ENCODE results near the gene SEMA4C.

Gene SEMA4C

GRCh38 chr2:96881349-96882195 is 11.7 kb upstream of the SEMA4C start:
- no peak for DNase-seq (ENCODE audit: low read depth)

DNA sequence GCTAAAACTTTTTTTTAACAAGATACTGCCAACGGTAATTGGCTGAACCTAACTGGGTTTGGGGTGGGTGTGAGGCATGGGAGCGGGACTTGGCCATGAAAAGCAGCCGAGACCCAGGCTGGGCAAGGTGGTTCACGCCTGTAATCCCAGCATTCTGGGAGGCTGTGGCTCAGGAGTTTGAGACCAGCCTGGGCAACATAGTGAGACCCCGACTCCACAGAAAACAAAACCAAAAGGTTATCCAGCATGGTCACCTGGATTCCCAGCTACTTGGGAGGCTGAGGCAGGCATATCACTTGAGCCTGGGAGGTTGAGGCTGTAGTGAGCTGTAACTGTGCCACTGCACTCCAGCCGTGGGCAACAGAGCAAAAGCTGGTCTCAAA is 11.0 kb upstream of the SEMA4C start:
- no peak for DNase-seq (ENCODE audit: low read depth)

- no peak for DNase-seq (ENCODE audit: low read depth)
These were observed 9.7 kb upstream of the SEMA4C start for GRCh38 chr2:96879545-96880040.

DNA sequence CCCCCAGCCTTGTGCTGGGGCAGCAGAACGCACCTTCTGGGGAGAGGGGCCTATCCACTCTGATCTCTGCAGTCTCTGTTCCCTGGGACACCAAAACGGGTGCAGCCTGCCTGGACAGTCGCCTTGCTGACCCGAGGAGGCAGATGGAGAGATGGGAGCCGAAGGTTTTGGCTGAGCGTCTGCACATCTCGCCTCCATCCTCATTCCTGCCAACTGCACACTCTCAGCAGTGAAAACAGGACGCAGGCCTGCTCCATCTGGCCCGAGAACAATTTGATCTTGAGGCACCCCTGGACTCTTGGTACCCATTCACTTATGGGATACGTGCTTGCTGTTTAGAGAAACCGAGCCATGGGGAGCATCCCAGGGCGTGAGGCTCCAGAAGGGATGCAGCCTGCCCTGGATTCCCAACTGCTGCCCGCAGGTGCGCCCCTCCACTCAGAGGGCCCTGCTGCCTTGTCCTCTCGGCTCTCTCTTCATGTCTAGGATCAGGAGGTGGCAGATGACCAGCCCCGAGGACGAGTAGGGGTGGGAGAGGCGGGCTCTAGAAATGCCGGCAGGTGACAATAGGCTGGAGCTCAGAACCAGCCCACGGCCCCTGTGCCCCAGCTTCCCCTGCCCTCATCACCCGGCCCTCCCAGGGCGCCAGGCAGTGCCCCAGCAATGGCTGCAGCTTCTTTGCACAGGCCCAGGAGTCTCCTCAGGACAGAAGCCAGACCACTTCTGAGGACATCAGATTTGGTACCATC is 9.1 kb upstream of the SEMA4C start:
- DNase-seq (ENCODE audit: low read depth): no peak

DNA sequence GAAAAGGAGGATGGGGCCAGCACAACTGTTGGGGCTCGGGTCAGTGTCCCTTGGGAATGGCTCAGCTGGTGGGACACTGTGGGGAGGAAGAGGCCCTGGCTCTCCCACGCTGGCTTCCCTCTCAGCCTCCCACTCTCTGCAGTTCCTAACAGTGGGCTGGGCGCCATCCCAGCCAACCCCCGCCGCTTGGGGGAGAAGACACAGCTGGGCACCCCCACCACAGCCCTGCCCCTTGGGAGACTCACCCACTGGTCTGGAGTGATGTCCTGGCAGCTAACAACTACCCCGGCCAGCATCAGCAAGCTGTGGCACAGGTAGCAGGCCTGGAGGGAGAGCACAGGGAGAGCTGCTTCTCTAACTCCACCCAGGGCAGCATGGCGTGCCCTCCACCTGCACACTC is 8.3 kb upstream of the SEMA4C start:
- DNase-seq (ENCODE audit: low read depth): no peak

DNA sequence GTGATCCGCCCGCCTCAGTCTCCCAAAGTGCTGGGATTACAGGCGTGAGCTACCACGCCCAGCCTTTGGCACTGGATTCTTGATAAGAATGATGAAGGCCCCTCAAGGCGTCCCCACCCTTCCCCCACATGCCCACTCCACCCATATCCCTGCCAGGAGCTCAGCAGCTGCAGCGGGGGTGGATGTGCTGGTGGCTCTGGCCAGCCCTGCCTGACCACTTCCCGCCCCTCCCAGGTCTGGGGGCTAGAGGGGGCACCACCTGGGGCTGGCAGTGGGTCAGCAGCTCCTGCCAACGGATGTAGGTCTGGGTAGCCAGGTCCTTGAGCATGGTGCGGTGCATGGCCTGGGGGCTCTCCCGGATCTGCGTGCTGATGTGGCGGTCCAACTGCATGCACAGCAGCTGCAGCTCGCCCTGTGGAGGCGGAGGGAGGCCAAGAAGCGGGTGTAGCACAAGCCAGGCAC is 7.8 kb upstream of the SEMA4C start:
- DNase-seq (ENCODE audit: low read depth): no peak

DNA sequence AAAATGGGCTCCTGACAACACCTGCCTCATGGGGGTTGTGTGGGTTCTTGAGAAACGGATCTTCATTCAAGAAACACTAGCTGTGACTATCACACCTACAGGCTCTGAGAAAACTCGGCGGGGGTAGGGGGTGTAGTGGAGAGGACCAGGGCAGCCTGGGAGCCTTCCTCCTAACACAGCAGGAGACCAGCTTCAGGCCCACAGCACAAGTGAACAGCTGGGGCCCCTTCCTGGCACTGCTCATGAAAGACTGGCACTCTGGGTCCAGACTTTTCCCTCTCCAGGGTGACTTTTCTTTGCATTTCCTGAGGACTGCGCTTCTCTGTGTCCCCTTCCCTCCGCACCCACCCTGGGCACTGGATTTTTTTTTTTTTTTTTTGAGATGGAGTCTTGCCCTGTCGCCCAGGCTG is 7.2 kb upstream of the SEMA4C start:
- DNase-seq (ENCODE audit: low read depth): no peak

DNA sequence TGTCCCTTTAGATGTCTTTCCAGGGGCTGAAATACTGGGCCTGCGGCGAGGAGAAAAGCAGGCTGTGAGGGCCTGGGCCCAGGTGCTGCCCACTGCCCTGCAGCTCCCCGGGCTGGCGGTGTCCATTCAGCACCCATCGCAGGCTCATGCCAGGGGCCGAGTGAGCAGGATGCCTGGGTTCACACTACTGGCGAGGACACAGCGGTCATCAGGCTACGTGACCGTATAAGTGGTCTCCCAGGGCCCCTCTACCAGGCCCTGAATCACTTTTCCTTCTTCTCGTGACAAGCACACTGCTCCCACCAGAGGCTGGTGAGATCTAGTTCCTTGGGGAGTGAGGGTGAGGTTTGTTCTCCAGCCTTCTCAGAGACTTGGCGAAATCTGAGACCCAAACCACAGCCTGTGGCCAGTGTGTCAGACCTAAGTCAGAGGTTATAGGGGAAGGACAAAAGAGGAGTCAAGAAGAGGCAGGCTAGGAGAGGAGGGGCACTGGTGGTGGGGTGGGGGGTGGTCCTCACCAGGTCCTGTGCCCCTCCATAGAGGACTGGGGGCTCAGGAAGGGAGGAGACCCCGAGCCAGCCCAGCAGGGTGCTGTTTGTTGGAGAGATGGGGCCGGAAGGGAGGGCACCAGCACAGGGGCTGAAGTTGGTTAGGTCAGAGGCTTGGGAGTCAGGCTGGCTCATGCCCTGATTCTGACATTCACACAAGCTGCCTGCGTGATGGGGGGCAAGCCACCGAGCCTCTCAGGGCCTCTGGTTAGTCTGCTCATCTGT is 6.6 kb upstream of the SEMA4C start:
- no peak for DNase-seq (ENCODE audit: low read depth)

GRCh38 chr2:96875498-96876268 is 5.8 kb upstream of the SEMA4C start:
- DNase-seq (ENCODE audit: low read depth): no peak

- DNase-seq (ENCODE audit: low read depth): no peak
These were observed 4.4 kb upstream of the SEMA4C start for GRCh38 chr2:96874198-96874831.

GRCh38 chr2:96873651-96874096 is 3.8 kb upstream of the SEMA4C start:
- no peak for DNase-seq (ENCODE audit: low read depth)

DNA sequence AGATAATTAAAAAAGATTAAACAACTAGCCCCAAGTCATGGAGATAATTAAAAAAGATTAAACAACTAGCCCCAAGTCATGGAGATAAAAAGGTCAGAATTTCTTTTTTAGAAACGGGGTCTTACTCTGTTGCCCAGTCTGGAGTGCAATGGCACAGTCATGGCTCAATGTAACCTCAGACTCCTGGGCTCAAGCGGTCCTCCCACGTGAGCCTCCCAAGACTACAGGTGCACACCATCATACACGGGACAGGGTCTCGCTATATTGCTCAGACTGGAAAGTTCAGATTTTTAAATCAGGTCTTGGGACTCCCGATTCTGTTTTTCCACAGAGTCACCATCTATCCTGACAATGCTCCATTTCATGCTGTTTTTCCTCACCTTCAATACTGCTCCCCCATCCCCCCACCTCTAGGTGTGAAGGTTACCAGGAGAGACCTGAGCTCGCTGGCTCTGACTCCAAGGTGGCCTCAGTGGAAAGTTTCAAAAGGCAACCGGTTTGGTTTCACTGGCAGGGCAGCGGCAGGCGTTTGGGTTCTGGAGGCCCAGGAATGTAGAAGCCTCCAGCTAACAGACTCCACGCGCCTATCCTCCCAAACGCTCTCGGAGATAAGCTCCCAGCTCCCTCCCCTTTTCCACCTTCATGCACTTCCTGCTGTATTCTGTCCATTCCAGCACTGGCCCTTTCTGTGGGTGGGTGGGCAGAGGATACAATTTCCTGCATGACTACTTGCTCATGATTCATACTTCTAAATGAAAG is 2.9 kb upstream of the SEMA4C start:
- DNase-seq (ENCODE audit: low read depth): no peak

DNA sequence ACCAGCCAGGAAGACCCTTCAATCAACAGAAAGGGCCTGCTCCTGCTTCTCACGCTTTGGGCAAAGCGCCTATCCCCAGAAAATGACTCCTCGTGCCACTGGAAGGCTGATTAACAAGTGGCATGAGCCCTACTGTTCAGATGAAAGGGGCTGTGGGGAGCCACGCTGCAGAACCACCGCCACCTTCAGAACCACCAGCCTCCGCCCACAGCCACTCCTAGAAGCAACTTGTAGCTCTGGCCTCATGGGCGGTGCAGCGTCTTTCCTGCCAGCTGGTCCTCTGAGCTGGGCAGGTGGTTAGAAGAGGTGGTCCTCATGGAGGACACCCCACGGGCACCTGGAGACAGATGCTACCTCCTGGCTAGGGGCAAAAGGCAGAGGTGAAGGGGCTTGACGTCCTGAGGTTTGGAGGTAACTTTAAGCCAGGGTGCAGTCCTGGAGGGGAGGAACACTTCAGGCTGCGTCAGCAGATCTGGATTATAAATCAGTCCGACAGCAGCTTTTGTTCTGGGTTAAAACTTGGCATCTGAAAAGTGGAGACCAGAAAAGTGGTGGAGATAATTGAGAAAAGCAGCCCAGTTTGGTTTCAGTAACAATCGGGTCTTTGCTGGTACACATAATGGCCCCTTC is 861 bp upstream of the SEMA4C start:
- DNase-seq (ENCODE audit: low read depth): peak; percentile 63

- no peak for DNase-seq (ENCODE audit: low read depth)
These were observed 529 bp downstream of the SEMA4C start for GRCh38 chr2:96869281-96869821.

GRCh38 chr2:96868555-96869280 is 1.2 kb downstream of the SEMA4C start:
- DNase-seq (ENCODE audit: low read depth): peak; percentile 47

- no peak for DNase-seq (ENCODE audit: low read depth)
These were observed 1.9 kb downstream of the SEMA4C start for GRCh38 chr2:96867756-96868554.

DNA sequence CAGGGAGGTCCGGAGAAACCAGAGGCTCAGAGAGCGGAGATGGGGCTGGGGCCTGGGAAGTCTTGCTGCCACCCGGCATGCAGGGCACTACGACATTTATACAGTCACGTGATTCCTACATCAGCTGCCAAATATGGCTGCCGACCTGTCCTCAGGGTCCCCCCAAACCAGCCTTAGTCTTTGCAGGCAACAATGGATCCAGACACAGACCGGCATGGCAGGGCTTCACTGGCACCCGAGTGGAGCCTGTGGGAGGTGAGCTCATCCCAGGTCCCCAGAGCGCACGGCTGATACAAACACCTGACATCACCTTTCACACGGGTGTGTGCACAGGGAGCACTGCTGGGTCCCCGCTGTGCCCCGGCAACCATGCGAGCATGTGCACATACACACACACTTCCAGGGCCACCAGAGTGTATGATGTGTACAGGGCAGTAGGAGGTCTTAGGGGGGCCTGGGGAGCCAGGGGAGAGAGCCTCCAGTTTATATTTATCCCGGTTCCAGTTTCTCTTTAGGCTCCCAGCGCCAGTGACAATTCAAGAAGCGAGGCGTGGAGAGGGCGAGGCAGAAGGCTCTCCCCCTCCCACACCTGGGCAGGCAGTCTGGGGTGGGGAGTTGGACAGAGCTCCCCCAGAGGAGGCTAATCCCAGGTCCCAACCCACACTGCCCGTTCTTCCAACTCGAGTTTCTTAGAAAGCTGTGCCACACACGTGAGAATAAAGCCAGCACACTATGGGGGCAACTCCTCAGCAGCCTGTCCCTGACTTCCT is 2.7 kb downstream of the SEMA4C start:
- DNase-seq (ENCODE audit: low read depth): no peak
